SU-DHL-6 (cell line): ENCODE results near the gene SAMD9.
A peak's percentile ranks its signal among the peaks of the same experiment; 100 is the strongest.

Source experiments
- H2AFZ ChIP-seq: fragments of 200-600 bp; sonication (generic); 2 replicates; pipeline ENCODE4 v1.6.1; 2014; ENCODE audit warnings: low read depth, mild to moderate bottlenecking, moderate library complexity, mixed read lengths, antibody characterized with exemption, low read length; ENCODE audit not compliant: severe bottlenecking
- H3F3A ChIP-seq: fragments of 200-600 bp; shearing (Covaris generic); 2 replicates; pipeline ENCODE4 v1.6.0; 2016; ENCODE audit warnings: antibody characterized with exemption, mild to moderate bottlenecking; ENCODE audit not compliant: insufficient read depth
- H3K27ac ChIP-seq: fragments of 200-600 bp; sonication (generic); 2 replicates; pipeline ENCODE4 v1.5.1; 2016; ENCODE audit warnings: low read depth, mild to moderate bottlenecking, low read length, moderate library complexity, mixed read lengths
- H3K27me3 ChIP-seq: fragments of 200-600 bp; sonication (generic), shearing (Covaris generic); 2 replicates; pipeline ENCODE4 v1.6.0; 2014; ENCODE audit warnings: mild to moderate bottlenecking, low read length
- H3K36me3 ChIP-seq: fragments of 200-600 bp; sonication (generic); 2 replicates; pipeline ENCODE4 v1.6.1; 2014; ENCODE audit warnings: mild to moderate bottlenecking, low read length, mixed read lengths
- H3K4me2 ChIP-seq: fragments of 300-600, 200-600 bp; shearing (Covaris generic), sonication (generic); 2 replicates; pipeline ENCODE4 v1.6.0; 2014; ENCODE audit warnings: low read length, low read depth, mild to moderate bottlenecking; ENCODE audit not compliant: poor library complexity, severe bottlenecking
- H3K4me3 ChIP-seq: fragments of 200-600 bp; sonication (generic); 2 replicates; pipeline ENCODE4 v1.5.1; 2014; ENCODE audit warnings: antibody characterized with exemption, low read length, mild to moderate bottlenecking, mixed read lengths; ENCODE audit not compliant: insufficient read depth, poor library complexity, severe bottlenecking
- H3K79me2 ChIP-seq: fragments of 200-600 bp; sonication (generic); 2 replicates; pipeline ENCODE4 v1.6.1; 2014; ENCODE audit warnings: mild to moderate bottlenecking, low read length, moderate library complexity; ENCODE audit not compliant: insufficient read depth
- H3K9ac ChIP-seq: fragments of 200-600 bp; sonication (generic); 2 replicates; pipeline ENCODE4 v1.7.0; 2014; ENCODE audit warnings: mild to moderate bottlenecking, low read length
- H3K9me2 ChIP-seq: fragments of 200-600 bp; sonication (generic); replicated peaks from 2 replicates; pipeline ENCODE4 v1.6.1; 2014; ENCODE audit warnings: low read length; ENCODE audit not compliant: insufficient read depth
- H3K9me3 ChIP-seq: fragments of 200-600 bp; sonication (generic); 2 replicates; pipeline ENCODE4 v1.6.1; 2014; ENCODE audit warnings: low read length, mixed read lengths; ENCODE audit not compliant: insufficient read depth
- H4K20me1 ChIP-seq: fragments of 200-600 bp; sonication (generic); 2 replicates; pipeline ENCODE4 v1.6.1; 2014; ENCODE audit warnings: low read depth, mild to moderate bottlenecking, antibody characterized with exemption, low read length, moderate library complexity, mixed read lengths
- CTCF ChIP-seq: fragments of 200-600 bp; sonication (generic); IDR thresholded peaks from one replicate; pipeline ENCODE4 v1.5.1; 2017; ENCODE audit warnings: antibody characterized with exemption, mild to moderate bottlenecking, low read length, moderate library complexity; ENCODE audit not compliant: insufficient read depth, poor library complexity, severe bottlenecking
- EZH2phosphoT487 ChIP-seq: fragments of 200-600 bp; sonication (generic), shearing (Covaris generic); conservative IDR thresholded peaks from 2 replicates; pipeline ENCODE4 v1.6.1; 2018; ENCODE audit warnings: mild to moderate bottlenecking, antibody characterized with exemption, low read length, moderate library complexity, mixed read lengths

SAMD9 gene

GRCh38 chr7:93156884-93157283, 39.1 kb upstream of the SAMD9 start:
- no peaks in the 10 kb centered on the region for H3K27me3 ChIP-seq
- no peak overlapping the region for H3K27ac ChIP-seq
- no peak for TF ChIP-seq CTCF
- TF ChIP-seq EZH2phosphoT487 = no peak
- H3K9me3 ChIP-seq = peaks cover 8% of the 10 kb centered on the region; the same call in 1 of the 2 replicates
- H3F3A ChIP-seq = no peaks in the 10 kb centered on the region
- no peak overlapping the region for H3K4me2 ChIP-seq
- H3K4me3 ChIP-seq = no peak overlapping the region
- H3K9me2 ChIP-seq = no peaks in the 10 kb centered on the region
- H2AFZ ChIP-seq = no peak overlapping the region
- H4K20me1 ChIP-seq = no peaks in the 10 kb centered on the region
- no peaks in the 10 kb centered on the region for H3K79me2 ChIP-seq
- H3K9ac ChIP-seq = no peak overlapping the region
- H3K36me3 ChIP-seq = no peaks in the 10 kb centered on the region

- no peak for TF ChIP-seq CTCF
- no peak for TF ChIP-seq EZH2phosphoT487
- no peaks in the 10 kb centered on the region for H4K20me1 ChIP-seq
- H3K79me2 ChIP-seq = no peaks in the 10 kb centered on the region
- no peak overlapping the region for H3K4me2 ChIP-seq
- no peaks in the 10 kb centered on the region for H3K36me3 ChIP-seq
- no peaks in the 10 kb centered on the region for H3F3A ChIP-seq
- H2AFZ ChIP-seq = no peak overlapping the region
- no peak overlapping the region for H3K27ac ChIP-seq
- no peak overlapping the region for H3K4me3 ChIP-seq
- H3K9me2 ChIP-seq = no peaks in the 10 kb centered on the region
- no peaks in the 10 kb centered on the region for H3K27me3 ChIP-seq
- no peak overlapping the region for H3K9ac ChIP-seq
- no peaks in the 10 kb centered on the region for H3K9me3 ChIP-seq
Measured at GRCh38 chr7:93150200-93150835, 32.5 kb upstream of the SAMD9 start.

- no peaks in the 10 kb centered on the region for H4K20me1 ChIP-seq
- no peak overlapping the region for H3K9ac ChIP-seq
- TF ChIP-seq CTCF (no peak), EZH2phosphoT487 (no peak)
- H3K27ac ChIP-seq = no peak overlapping the region
- H3K9me3 ChIP-seq = no peaks in the 10 kb centered on the region
- H3K4me3 ChIP-seq = no peak overlapping the region
- H3K4me2 ChIP-seq = peak overlapping the region; percentile 34
- no peaks in the 10 kb centered on the region for H3K27me3 ChIP-seq
- no peaks in the 10 kb centered on the region for H3K36me3 ChIP-seq
- peak overlapping the region; percentile 64 for H2AFZ ChIP-seq
- H3K79me2 ChIP-seq = no peaks in the 10 kb centered on the region
- no peaks in the 10 kb centered on the region for H3F3A ChIP-seq
- no peaks in the 10 kb centered on the region for H3K9me2 ChIP-seq
Measured at GRCh38 chr7:93148727-93149126, 30.9 kb upstream of the SAMD9 start.
